ENCODE results near the gene PRPS2.

Gene PRPS2

GRCh38 chrX:12872741-12873140 lies 81.5 kb downstream of the PRPS2 start:
- ChIA-PET CTCF (interaction anchor here (0.6 kb wide), 1 partner anchor 59 kb away, joined by 3 read pairs; no protein-coding TSS in a partner anchor), POLR2A (no interaction called here)
- DNase-seq (ENCODE audit: extremely low spot score), result no peak
- TF ChIP-seq CTCF (IDR thresholded peaks at IDR 0.05; ENCODE audit: control extremely low read depth, extremely low read depth, low read depth, missing control alignments), result no peak
